Glutamatergic neuron (in vitro differentiated cells): ENCODE measurements around the gene ZNF365. TPM values are rescaled to one million over a fixed set of nuclear protein-coding genes. Genes with fewer than 3 reads are reported as not detected.

Source experiments
- DNase-seq: peaks from one replicate; pipeline ENCODE4 v3.0.0; 2022
- H3K27ac Mint-ChIP-seq: one replicate; pipeline ENCODE4 v1.8.0; 2020; ENCODE audit warnings: mild to moderate bottlenecking, mixed read lengths, inconsistent platforms; ENCODE audit not compliant: unreplicated experiment
- H3K27me3 Mint-ChIP-seq: one replicate; pipeline ENCODE4 v1.8.0; 2020; ENCODE audit warnings: mild to moderate bottlenecking, moderate library complexity, mixed read lengths, inconsistent platforms; ENCODE audit not compliant: unreplicated experiment
- H3K36me3 Mint-ChIP-seq: one replicate; pipeline ENCODE4 v1.8.0; 2020; ENCODE audit warnings: mild to moderate bottlenecking, mixed read lengths, inconsistent platforms; ENCODE audit not compliant: unreplicated experiment
- H3K4me1 Mint-ChIP-seq: one replicate; pipeline ENCODE4 v1.8.0; 2020; ENCODE audit warnings: mild to moderate bottlenecking, low read depth, mixed read lengths, inconsistent platforms; ENCODE audit not compliant: unreplicated experiment
- H3K4me3 Mint-ChIP-seq: one replicate; pipeline ENCODE4 v1.8.0; 2020; ENCODE audit warnings: mild to moderate bottlenecking, mixed read lengths, inconsistent platforms; ENCODE audit not compliant: unreplicated experiment
- H3K9me3 Mint-ChIP-seq: one replicate; pipeline ENCODE4 v1.8.0; 2020; ENCODE audit warnings: mild to moderate bottlenecking, moderate library complexity, mixed read lengths, inconsistent platforms; ENCODE audit not compliant: unreplicated experiment
- CTCF ChIP-seq: fragments of 200-600 bp; sonication (generic); IDR thresholded peaks from one replicate; pipeline ENCODE4 v1.5.0; 2021; ENCODE audit not compliant: partially characterized antibody, unreplicated experiment
- total RNA-seq: library from RNA; stranded (reverse); fragmentation: NEBNext Ultra II Directional; extraction: Animal tissue kit (Norgen Biotek cat#: 25700); gene quantifications from one replicate; pipeline ENCODE4 v1.2.1, GENCODE V29; 2021; ENCODE audit not compliant: unreplicated experiment

Gene ZNF365
- total RNA-seq, 1 donor from 2014 or later: 0.76 TPM

GRCh38 chr10:62381385-62382102 is 7.4 kb downstream of the ZNF365 start:
- TF ChIP-seq CTCF: no peak
- no peaks in the 10 kb centered on the region for H3K4me1 Mint-ChIP-seq

GRCh38 chr10:62382831-62383230 is 8.7 kb downstream of the ZNF365 start:
- TF ChIP-seq CTCF: no peak

More at GRCh38 chr10:62381385-62382102, 7.4 kb downstream of the ZNF365 start:
- H3K27me3 Mint-ChIP-seq: no peaks in the 10 kb centered on the region
- DNase-seq: no peak
- H3K4me3 Mint-ChIP-seq: no peak overlapping the region
- no peaks in the 10 kb centered on the region for H3K36me3 Mint-ChIP-seq
- H3K9me3 Mint-ChIP-seq: no peaks in the 10 kb centered on the region
- H3K27ac Mint-ChIP-seq: no peak overlapping the region

GRCh38 chr10:62384057-62384446 is 9.9 kb downstream of the ZNF365 start:
- TF ChIP-seq CTCF: no peak
- Mint-ChIP-seq H3K4me1 (no peaks in the 10 kb centered on the region), H3K27ac (no peak overlapping the region), H3K36me3 (no peaks in the 10 kb centered on the region), H3K27me3 (peaks cover 2% of the 10 kb centered on the region), H3K4me3 (no peak overlapping the region), H3K9me3 (no peaks in the 10 kb centered on the region)
- no peak for DNase-seq

More at GRCh38 chr10:62382831-62383230, 8.7 kb downstream of the ZNF365 start:
- H3K27me3 Mint-ChIP-seq: peaks cover 2% of the 10 kb centered on the region
- H3K4me3 Mint-ChIP-seq: no peak overlapping the region
- no peaks in the 10 kb centered on the region for H3K9me3 Mint-ChIP-seq
- no peaks in the 10 kb centered on the region for H3K36me3 Mint-ChIP-seq
- DNase-seq: no peak
- H3K27ac Mint-ChIP-seq: no peak overlapping the region
- H3K4me1 Mint-ChIP-seq: no peaks in the 10 kb centered on the region

- no peak for DNase-seq
- H3K36me3 Mint-ChIP-seq: no peaks in the 10 kb centered on the region
- H3K4me1 Mint-ChIP-seq: no peaks in the 10 kb centered on the region
- no peak for TF ChIP-seq CTCF
- no peak overlapping the region for H3K27ac Mint-ChIP-seq
- peaks cover 2% of the 10 kb centered on the region for H3K27me3 Mint-ChIP-seq
- H3K4me3 Mint-ChIP-seq: no peak overlapping the region
- H3K9me3 Mint-ChIP-seq: no peaks in the 10 kb centered on the region
Observed at GRCh38 chr10:62384447-62385081, 10.4 kb downstream of the ZNF365 start.
